GM23338 (cell line): ENCODE measurements around the gene MED13L. TPM values are rescaled to one million over a fixed set of nuclear protein-coding genes. Genes with fewer than 3 reads are reported as not detected.

ENCODE experiments used
- ATAC-seq: fragments of 200-7000 bp; cut with Tn5 transposase; 3 replicates; pipeline ENCODE4 v1.9.1; 2020
- DNase-seq: peaks from one replicate; pipeline ENCODE4 v3.0.0-alpha.2; 2015; ENCODE audit warnings: low spot score
- H2AFZ ChIP-seq: fragments of 200-600 bp; sonication (generic); 2 replicates; pipeline ENCODE4 v1.8.0; 2016; ENCODE audit warnings: antibody characterized with exemption, mild to moderate bottlenecking, moderate library complexity
- H3F3A ChIP-seq: fragments of 200-600 bp; sonication (generic); replicated peaks from 2 replicates; pipeline ENCODE4 v1.8.0; 2017; ENCODE audit warnings: antibody characterized with exemption, mixed run types, low read depth
- H3K27ac ChIP-seq: fragments of 200-600 bp; sonication (generic); 2 replicates; pipeline ENCODE4 v1.6.1; 2016; ENCODE audit warnings: low read depth
- H3K27me3 ChIP-seq: fragments of 200-600 bp; sonication (generic); 2 replicates; pipeline ENCODE4 v1.8.0; 2016; ENCODE audit warnings: mild to moderate bottlenecking, mixed run types, moderate library complexity; ENCODE audit not compliant: insufficient read depth
- H3K36me3 ChIP-seq: fragments of 200-600 bp; sonication (generic); 2 replicates; pipeline ENCODE4 v1.8.0; 2016; ENCODE audit warnings: mild to moderate bottlenecking; ENCODE audit not compliant: insufficient read depth
- H3K4me1 ChIP-seq: fragments of 200-600 bp; sonication (generic); 2 replicates; pipeline ENCODE4 v1.8.0; 2016; ENCODE audit warnings: mild to moderate bottlenecking, moderate library complexity; ENCODE audit not compliant: insufficient read depth
- H3K4me2 ChIP-seq: fragments of 200-600 bp; sonication (generic); 2 replicates; pipeline ENCODE4 v1.7.1; 2017; ENCODE audit warnings: mixed run types
- H3K4me3 ChIP-seq: fragments of 200-600 bp; sonication (generic); 2 replicates; pipeline ENCODE4 v1.6.1; 2016; ENCODE audit warnings: mixed run types
- H3K79me2 ChIP-seq: fragments of 200-600 bp; sonication (generic); replicated peaks from 2 replicates; pipeline ENCODE4 v1.8.0; 2017; ENCODE audit warnings: mild to moderate bottlenecking; ENCODE audit not compliant: insufficient read depth
- H3K9me2 ChIP-seq: fragments of 200-600 bp; sonication (generic); 2 replicates; pipeline ENCODE4 v1.8.0; 2017; ENCODE audit not compliant: insufficient read depth
- H4K20me1 ChIP-seq: fragments of 200-600 bp; sonication (generic); replicated peaks from 2 replicates; pipeline ENCODE4 v1.8.0; 2017; ENCODE audit warnings: mild to moderate bottlenecking; ENCODE audit not compliant: insufficient read depth
- H3K27ac Mint-ChIP-seq: 2 replicates; pipeline ENCODE4 v1.8.0; 2020; ENCODE audit warnings: inconsistent platforms, mild to moderate bottlenecking, moderate library complexity, mixed read lengths
- H3K27me3 Mint-ChIP-seq: 3 replicates; pipeline ENCODE4 v1.8.0; 2022; ENCODE audit warnings: low read depth, mild to moderate bottlenecking, moderate library complexity, mixed read lengths, inconsistent platforms; ENCODE audit not compliant: insufficient read depth, poor library complexity
- H3K36me3 Mint-ChIP-seq: 3 replicates; pipeline ENCODE4 v1.8.0; 2021; ENCODE audit warnings: low read depth, mild to moderate bottlenecking, inconsistent platforms, moderate library complexity, mixed read lengths
- H3K4me1 Mint-ChIP-seq: 3 replicates; pipeline ENCODE4 v1.8.0; 2020; ENCODE audit warnings: mild to moderate bottlenecking, inconsistent platforms, mixed read lengths
- H3K4me3 Mint-ChIP-seq: 3 replicates; pipeline ENCODE4 v1.8.0; 2021; ENCODE audit warnings: moderate library complexity, mild to moderate bottlenecking, inconsistent platforms, mixed read lengths
- H3K9me3 Mint-ChIP-seq: 3 replicates; pipeline ENCODE4 v1.8.0; 2020; ENCODE audit warnings: moderate library complexity, mild to moderate bottlenecking, inconsistent platforms, mixed read lengths
- EZH2 ChIP-seq: fragments of 200-600 bp; sonication (generic); IDR thresholded peaks from one replicate; pipeline ENCODE4 v1.8.0; 2017; ENCODE audit warnings: antibody characterized with exemption, mild to moderate bottlenecking, low read depth; ENCODE audit not compliant: unreplicated experiment
- EZH2phosphoT487 ChIP-seq: fragments of 200-600 bp; sonication (generic); IDR thresholded peaks from one replicate; pipeline ENCODE4 v1.8.1; 2018; ENCODE audit warnings: antibody characterized with exemption; ENCODE audit not compliant: unreplicated experiment
- NANOG ChIP-seq: IDR thresholded peaks from 2 replicates; pipeline ENCODE4 v1.6.1; 2016; ENCODE audit warnings: antibody characterized with exemption, borderline replicate concordance
- POLR2AphosphoS5 ChIP-seq: IDR thresholded peaks from 2 replicates; pipeline ENCODE4 v1.6.1; 2016; ENCODE audit warnings: antibody characterized with exemption, low read depth
- STAT1 ChIP-seq: IDR thresholded peaks from one replicate; pipeline ENCODE4 v1.6.1; 2016; ENCODE audit warnings: antibody characterized with exemption; ENCODE audit not compliant: unreplicated experiment
- ZNF114 ChIP-seq: fragments of 250-450 bp; sonication (Bioruptor Pico); IDR thresholded peaks from 2 replicates; pipeline ENCODE4 v1.5.0; 2020; ENCODE audit warnings: mild to moderate bottlenecking, moderate library complexity
- polyA plus RNA-seq: library from polyadenylated mRNA; unstranded; fragments of >200 nt; fragmentation: Nextera tagmentation; extraction: Ambion mirVana; gene quantifications from 2 replicates; pipeline ENCODE4 v1.2.1, GENCODE V29; 2016
- total RNA-seq: library from RNA; depleted of rRNA; stranded (reverse); fragments of >200 nt; shearing (Covaris generic); gene quantifications from 2 replicates; pipeline ENCODE4 v1.2.3, GENCODE V29; 2014
- TF ChIP-seq, protein P1 (sequence below), 2 experiments: fragments of 200-600 bp in 1 of 2; sonication (generic) in 1 of 2; conservative IDR thresholded peaks; 2 replicates each; pipeline versions ENCODE4 v1.5.1 to v1.6.1; 2016 to 2017; ENCODE audit warnings: antibody characterized with exemption in 2 of 2, low read depth in 2 of 2, mild to moderate bottlenecking in 2 of 2, moderate library complexity in 1 of 2
- TF ChIP-seq, protein P2 (sequence below): IDR thresholded peaks from one replicate; pipeline ENCODE4 v1.6.1; 2018; ENCODE audit warnings: antibody characterized with exemption; ENCODE audit not compliant: unreplicated experiment
- TF ChIP-seq, protein P3 (sequence below): IDR thresholded peaks from 2 replicates; pipeline ENCODE4 v1.6.1; 2016; ENCODE audit warnings: antibody characterized with exemption
- TF ChIP-seq, protein P4 (sequence below): fragments of 250-450 bp; sonication (Bioruptor Pico); IDR thresholded peaks from 2 replicates; pipeline ENCODE4 v1.5.0; 2020; ENCODE audit warnings: mild to moderate bottlenecking, moderate library complexity

The MED13L gene
- total and polyA plus RNA-seq, 2 experiments from 2014 or later, result 20.9 to 73.6 TPM

DNA sequence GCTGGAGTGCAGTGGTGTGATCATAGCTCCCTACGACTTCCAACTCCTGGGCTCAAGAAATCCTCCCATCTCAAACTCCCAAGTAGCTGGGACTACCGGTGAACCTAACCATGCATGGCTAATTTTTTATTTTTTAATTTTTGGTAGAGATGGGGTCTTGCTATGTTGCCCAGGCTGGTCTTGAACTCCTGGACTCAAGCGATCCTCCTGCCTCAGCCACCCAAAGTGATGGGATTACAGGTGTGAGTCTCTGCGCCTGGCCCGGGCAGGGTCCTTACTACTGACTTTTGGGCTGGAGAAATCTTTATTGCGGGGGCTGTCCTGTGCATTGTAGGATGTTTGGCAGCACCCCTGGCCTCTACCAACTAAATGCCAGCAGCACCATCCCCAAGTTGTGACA is 44.4 kb upstream of the MED13L start (continued):
- TF ChIP-seq STAT1 (no peak), EZH2phosphoT487 (no peak)
- TF ChIP-seq, protein P1, sequence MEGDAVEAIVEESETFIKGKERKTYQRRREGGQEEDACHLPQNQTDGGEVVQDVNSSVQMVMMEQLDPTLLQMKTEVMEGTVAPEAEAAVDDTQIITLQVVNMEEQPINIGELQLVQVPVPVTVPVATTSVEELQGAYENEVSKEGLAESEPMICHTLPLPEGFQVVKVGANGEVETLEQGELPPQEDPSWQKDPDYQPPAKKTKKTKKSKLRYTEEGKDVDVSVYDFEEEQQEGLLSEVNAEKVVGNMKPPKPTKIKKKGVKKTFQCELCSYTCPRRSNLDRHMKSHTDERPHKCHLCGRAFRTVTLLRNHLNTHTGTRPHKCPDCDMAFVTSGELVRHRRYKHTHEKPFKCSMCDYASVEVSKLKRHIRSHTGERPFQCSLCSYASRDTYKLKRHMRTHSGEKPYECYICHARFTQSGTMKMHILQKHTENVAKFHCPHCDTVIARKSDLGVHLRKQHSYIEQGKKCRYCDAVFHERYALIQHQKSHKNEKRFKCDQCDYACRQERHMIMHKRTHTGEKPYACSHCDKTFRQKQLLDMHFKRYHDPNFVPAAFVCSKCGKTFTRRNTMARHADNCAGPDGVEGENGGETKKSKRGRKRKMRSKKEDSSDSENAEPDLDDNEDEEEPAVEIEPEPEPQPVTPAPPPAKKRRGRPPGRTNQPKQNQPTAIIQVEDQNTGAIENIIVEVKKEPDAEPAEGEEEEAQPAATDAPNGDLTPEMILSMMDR (conservative IDR thresholded peaks at IDR 0.05; ENCODE audit: low read depth in 2 of 2), result no peak
- TF ChIP-seq, protein P2, sequence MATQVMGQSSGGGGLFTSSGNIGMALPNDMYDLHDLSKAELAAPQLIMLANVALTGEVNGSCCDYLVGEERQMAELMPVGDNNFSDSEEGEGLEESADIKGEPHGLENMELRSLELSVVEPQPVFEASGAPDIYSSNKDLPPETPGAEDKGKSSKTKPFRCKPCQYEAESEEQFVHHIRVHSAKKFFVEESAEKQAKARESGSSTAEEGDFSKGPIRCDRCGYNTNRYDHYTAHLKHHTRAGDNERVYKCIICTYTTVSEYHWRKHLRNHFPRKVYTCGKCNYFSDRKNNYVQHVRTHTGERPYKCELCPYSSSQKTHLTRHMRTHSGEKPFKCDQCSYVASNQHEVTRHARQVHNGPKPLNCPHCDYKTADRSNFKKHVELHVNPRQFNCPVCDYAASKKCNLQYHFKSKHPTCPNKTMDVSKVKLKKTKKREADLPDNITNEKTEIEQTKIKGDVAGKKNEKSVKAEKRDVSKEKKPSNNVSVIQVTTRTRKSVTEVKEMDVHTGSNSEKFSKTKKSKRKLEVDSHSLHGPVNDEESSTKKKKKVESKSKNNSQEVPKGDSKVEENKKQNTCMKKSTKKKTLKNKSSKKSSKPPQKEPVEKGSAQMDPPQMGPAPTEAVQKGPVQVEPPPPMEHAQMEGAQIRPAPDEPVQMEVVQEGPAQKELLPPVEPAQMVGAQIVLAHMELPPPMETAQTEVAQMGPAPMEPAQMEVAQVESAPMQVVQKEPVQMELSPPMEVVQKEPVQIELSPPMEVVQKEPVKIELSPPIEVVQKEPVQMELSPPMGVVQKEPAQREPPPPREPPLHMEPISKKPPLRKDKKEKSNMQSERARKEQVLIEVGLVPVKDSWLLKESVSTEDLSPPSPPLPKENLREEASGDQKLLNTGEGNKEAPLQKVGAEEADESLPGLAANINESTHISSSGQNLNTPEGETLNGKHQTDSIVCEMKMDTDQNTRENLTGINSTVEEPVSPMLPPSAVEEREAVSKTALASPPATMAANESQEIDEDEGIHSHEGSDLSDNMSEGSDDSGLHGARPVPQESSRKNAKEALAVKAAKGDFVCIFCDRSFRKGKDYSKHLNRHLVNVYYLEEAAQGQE, result no peak

DNA sequence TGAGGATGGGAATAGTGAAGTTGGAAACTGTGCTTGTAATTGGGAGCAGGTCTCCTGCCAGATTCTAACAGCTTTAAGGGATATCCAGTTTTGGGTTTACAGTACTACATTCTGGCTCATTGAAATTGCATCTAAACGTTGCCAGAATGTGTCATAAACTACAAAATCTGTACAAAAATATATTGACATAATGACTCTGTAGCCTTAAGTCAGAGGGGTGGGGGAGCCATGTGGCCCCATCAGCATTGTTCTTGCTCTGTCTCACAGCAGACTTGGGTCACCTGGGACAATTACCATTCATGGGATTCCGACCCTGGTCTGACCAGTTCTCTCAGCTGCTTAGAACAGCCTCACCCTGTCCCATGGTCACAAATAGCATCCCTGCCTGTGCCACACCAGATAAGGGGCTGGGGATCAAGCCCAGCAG is 43.3 kb upstream of the MED13L start:
- H3K4me2 ChIP-seq, result no peak overlapping the region
- H3K4me3 ChIP-seq, result no peak overlapping the region
- no peak overlapping the region for H3K27ac ChIP-seq
- Mint-ChIP-seq H3K4me3 (no peak overlapping the region), H3K27ac (no peak overlapping the region), H3K36me3 (no peaks in the 10 kb centered on the region), H3K27me3 (peaks cover 7% of the 10 kb centered on the region), H3K9me3 (no peaks in the 10 kb centered on the region; the same call in 2 of the 3 replicates), H3K4me1 (no peaks in the 10 kb centered on the region; the same call in 2 of the 3 replicates)
- H3K9me2 ChIP-seq, result no peaks in the 10 kb centered on the region; the same call in 1 of the 2 replicates
- no peaks in the 10 kb centered on the region for H4K20me1 ChIP-seq
- H3K27me3 ChIP-seq, result no peaks in the 10 kb centered on the region
- H3K36me3 ChIP-seq, result no peaks in the 10 kb centered on the region
- no peak for ATAC-seq
- no peak for DNase-seq
- no peaks in the 10 kb centered on the region for H3K4me1 ChIP-seq
- H3K79me2 ChIP-seq, result no peaks in the 10 kb centered on the region
- H3F3A ChIP-seq, result no peaks in the 10 kb centered on the region
- H2AFZ ChIP-seq, result no peak overlapping the region
- TF ChIP-seq POLR2AphosphoS5, result no peak
- no peak for TF ChIP-seq NANOG
- TF ChIP-seq EZH2phosphoT487, result no peak
- TF ChIP-seq, protein P1 (conservative IDR thresholded peaks at IDR 0.05; ENCODE audit: low read depth in 2 of 2), result no peak
- TF ChIP-seq, protein P3, sequence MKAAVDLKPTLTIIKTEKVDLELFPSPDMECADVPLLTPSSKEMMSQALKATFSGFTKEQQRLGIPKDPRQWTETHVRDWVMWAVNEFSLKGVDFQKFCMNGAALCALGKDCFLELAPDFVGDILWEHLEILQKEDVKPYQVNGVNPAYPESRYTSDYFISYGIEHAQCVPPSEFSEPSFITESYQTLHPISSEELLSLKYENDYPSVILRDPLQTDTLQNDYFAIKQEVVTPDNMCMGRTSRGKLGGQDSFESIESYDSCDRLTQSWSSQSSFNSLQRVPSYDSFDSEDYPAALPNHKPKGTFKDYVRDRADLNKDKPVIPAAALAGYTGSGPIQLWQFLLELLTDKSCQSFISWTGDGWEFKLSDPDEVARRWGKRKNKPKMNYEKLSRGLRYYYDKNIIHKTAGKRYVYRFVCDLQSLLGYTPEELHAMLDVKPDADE, result no peak
- no peak for TF ChIP-seq ZNF114 (CRISPR knock-in tag)
- TF ChIP-seq EZH2, result no peak
- TF ChIP-seq, protein P4, sequence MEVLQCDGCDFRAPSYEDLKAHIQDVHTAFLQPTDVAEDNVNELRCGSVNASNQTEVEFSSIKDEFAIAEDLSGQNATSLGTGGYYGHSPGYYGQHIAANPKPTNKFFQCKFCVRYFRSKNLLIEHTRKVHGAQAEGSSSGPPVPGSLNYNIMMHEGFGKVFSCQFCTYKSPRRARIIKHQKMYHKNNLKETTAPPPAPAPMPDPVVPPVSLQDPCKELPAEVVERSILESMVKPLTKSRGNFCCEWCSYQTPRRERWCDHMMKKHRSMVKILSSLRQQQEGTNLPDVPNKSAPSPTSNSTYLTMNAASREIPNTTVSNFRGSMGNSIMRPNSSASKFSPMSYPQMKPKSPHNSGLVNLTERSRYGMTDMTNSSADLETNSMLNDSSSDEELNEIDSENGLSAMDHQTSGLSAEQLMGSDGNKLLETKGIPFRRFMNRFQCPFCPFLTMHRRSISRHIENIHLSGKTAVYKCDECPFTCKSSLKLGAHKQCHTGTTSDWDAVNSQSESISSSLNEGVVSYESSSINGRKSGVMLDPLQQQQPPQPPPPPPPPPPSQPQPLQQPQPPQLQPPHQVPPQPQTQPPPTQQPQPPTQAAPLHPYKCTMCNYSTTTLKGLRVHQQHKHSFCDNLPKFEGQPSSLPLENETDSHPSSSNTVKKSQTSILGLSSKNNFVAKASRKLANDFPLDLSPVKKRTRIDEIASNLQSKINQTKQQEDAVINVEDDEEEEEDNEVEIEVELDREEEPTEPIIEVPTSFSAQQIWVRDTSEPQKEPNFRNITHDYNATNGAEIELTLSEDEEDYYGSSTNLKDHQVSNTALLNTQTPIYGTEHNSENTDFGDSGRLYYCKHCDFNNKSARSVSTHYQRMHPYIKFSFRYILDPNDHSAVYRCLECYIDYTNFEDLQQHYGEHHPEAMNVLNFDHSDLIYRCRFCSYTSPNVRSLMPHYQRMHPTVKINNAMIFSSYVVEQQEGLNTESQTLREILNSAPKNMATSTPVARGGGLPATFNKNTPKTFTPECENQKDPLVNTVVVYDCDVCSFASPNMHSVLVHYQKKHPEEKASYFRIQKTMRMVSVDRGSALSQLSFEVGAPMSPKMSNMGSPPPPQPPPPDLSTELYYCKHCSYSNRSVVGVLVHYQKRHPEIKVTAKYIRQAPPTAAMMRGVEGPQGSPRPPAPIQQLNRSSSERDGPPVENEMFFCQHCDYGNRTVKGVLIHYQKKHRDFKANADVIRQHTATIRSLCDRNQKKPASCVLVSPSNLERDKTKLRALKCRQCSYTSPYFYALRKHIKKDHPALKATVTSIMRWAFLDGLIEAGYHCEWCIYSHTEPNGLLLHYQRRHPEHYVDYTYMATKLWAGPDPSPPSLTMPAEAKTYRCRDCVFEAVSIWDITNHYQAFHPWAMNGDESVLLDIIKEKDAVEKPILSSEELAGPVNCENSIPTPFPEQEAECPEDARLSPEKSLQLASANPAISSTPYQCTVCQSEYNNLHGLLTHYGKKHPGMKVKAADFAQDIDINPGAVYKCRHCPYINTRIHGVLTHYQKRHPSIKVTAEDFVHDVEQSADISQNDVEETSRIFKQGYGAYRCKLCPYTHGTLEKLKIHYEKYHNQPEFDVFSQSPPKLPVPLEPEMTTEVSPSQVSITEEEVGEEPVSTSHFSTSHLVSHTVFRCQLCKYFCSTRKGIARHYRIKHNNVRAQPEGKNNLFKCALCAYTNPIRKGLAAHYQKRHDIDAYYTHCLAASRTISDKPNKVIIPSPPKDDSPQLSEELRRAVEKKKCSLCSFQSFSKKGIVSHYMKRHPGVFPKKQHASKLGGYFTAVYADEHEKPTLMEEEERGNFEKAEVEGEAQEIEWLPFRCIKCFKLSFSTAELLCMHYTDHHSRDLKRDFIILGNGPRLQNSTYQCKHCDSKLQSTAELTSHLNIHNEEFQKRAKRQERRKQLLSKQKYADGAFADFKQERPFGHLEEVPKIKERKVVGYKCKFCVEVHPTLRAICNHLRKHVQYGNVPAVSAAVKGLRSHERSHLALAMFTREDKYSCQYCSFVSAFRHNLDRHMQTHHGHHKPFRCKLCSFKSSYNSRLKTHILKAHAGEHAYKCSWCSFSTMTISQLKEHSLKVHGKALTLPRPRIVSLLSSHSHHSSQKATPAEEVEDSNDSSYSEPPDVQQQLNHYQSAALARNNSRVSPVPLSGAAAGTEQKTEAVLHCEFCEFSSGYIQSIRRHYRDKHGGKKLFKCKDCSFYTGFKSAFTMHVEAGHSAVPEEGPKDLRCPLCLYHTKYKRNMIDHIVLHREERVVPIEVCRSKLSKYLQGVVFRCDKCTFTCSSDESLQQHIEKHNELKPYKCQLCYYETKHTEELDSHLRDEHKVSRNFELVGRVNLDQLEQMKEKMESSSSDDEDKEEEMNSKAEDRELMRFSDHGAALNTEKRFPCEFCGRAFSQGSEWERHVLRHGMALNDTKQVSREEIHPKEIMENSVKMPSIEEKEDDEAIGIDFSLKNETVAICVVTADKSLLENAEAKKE (CRISPR knock-in tag), result no peak
